NT2/D1 (cell line): Measurements from ENCODE around the gene ABHD12.

Experiments
- DNase-seq: peaks from one replicate; pipeline ENCODE4 v3.0.0-alpha.2; 2011; ENCODE audit warnings: low read depth, low spot score
- H3K27me3 ChIP-seq: 2 replicates; pipeline ENCODE4 v1.6.0; 2011; ENCODE audit warnings: mild to moderate bottlenecking; ENCODE audit not compliant: insufficient read length, insufficient read depth
- H3K36me3 ChIP-seq: 2 replicates; pipeline ENCODE4 v1.6.1; 2011; ENCODE audit warnings: mild to moderate bottlenecking, low read length, mixed read lengths; ENCODE audit not compliant: insufficient read depth, insufficient read length
- H3K4me1 ChIP-seq: 2 replicates; pipeline ENCODE4 v1.5.1; 2011; ENCODE audit not compliant: insufficient read depth, insufficient read length
- H3K4me3 ChIP-seq: 2 replicates; pipeline ENCODE4 v1.5.1; 2011; ENCODE audit warnings: low read depth; ENCODE audit not compliant: insufficient read length
- H3K9ac ChIP-seq: 2 replicates; pipeline ENCODE4 v1.6.0; 2011; ENCODE audit warnings: low read depth; ENCODE audit not compliant: insufficient read length
- H3K9me3 ChIP-seq: 2 replicates; pipeline ENCODE4 v1.5.1; 2011; ENCODE audit warnings: mild to moderate bottlenecking, low read length; ENCODE audit not compliant: insufficient read depth
- SUZ12 ChIP-seq: IDR thresholded peaks from 2 replicates; pipeline ENCODE4 v1.6.1; 2011; ENCODE audit not compliant: insufficient read length, insufficient read depth; ENCODE audit errors: extremely low read depth
- YY1 ChIP-seq: IDR thresholded peaks from 2 replicates; pipeline ENCODE4 v1.6.1; 2011; ENCODE audit not compliant: insufficient read length, insufficient read depth
- ZNF274 ChIP-seq: IDR thresholded peaks from 2 replicates; pipeline ENCODE4 v1.6.1; 2011; ENCODE audit warnings: mild to moderate bottlenecking, low read depth, low read length

Gene ABHD12

DNA sequence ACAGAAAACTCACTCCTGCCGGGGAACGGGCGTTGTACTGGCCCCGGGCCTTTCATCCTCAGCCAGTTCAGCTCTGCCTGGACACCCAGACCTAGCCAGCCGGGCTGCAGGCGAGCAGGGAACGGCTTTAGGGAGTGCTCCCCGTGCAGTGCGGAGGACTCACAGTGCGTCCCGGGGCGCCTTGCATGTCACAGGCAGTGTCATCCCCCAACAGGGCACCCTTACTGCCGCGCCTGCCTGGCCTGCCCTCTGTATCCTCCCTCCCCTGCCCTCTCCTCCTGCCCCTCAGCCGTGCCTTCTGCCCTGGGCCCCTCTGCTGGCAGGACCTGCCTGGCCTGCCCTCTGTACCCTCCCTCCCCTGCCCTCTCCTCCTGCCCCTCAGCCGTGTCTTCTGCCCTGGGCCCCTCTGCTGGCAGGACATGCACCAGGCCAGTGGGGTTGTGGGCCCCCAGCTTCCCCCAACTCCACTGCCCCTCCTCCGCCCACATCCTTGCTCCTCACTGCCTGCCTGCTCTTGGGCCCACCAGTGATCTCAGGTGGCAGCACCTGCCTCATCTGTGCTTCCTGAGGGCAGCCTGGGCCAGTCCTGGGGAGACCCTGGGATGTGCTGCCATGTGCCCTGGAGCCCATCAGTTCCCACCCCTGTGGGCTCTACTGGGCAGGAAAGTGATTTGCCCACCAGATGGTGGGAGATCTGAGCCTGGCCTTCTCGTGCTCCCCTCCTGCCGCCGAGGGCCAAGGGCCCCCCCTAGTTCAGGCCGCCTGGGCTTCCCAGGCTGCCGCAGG lies 99.8 kb downstream of the ABHD12 start:
- Histone ChIP-seq H3K9ac (no peak overlapping the region), H3K4me3 (no peak overlapping the region), H3K4me1 (no peaks in the 10 kb centered on the region), H3K36me3 (peaks cover 94% of the 10 kb centered on the region), H3K9me3 (no peaks in the 10 kb centered on the region), H3K27me3 (no peaks in the 10 kb centered on the region)
- no peak for DNase-seq
- TF ChIP-seq YY1 (no peak), ZNF274 (no peak), SUZ12 (no peak)

DNA sequence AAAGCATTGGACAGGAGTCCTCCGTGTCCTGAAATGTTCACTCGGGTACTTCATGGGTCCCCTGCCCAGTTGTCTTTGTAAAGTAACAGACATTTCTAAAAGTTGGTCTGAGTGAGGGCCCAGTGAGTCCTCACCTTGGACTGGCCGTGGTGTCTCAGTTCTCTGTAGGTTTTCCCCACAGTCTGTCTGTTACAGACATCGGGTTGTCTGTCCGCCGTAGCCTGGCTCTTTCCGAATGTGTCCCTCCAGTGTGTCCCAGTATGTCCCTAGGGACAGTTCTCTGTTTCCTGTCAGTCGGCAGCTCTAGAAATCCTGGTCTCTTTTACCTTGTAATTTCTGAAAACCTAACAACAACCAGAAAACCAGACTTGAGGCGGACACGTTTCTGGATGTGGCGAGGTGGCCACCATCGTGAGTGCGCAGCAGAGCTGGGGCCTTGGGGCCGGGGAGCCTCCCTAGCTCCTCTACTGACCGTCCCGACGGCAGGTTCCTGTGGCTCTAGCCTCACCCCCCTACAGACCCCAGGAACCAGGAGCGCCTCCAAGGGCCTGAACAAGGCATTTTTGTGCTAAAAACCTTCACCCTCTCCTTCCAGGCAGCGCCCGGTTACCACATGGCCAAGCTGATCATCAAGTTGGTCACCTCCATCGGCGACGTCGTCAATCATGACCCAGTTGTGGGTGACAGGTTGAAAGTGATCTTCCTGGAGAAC lies 100.6 kb downstream of the ABHD12 start:
- peaks cover 94% of the 10 kb centered on the region for H3K36me3 ChIP-seq
- no peak for DNase-seq
- TF ChIP-seq ZNF274 (no peak), SUZ12 (no peak), YY1 (no peak)

DNA sequence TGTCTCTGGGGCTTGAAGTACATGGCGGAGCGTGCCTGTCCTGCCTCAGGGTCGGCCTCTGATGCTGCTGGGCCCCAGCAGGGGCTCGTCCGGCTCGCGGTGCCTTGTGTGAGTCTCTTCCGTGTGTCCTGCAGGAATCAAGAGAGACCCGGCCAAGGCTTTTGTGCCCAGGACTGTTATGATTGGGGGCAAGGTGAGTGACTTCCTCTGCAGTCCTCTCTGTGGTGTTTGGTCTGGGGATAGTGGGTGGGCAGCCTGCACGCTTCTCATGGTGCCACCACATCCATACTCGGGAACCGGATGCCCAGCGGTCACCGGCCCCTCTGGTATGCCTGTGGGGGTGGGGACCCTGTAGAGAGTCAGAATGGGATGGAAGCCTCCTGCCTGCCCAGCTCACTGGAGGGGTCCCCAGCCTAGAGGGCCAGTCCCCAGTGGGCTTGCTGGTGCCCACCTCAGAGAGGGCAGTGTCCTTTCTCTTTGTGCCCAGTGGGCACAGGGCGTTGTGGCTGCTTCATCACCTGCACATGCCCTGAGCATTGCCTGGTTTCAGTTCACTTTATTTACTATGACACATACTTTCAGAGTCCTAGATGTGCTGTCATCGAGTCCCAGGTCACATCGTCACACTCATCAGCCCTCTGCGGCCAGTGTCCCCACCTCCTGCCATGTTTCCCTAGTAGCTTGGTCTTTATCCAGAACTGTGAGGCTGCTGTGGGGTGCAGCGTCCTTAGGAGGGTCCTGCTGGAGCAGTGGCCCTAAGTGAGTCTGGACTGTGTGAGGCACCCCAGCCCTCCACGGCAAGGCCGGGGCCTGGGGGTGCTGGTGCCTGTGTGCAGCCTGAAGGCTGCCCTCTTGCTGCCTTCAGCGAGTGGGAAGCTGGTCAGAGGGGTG lies 102.1 kb downstream of the ABHD12 start:
- no peak overlapping the region for H3K4me3 ChIP-seq
- no peak for DNase-seq
- TF ChIP-seq ZNF274 (no peak), SUZ12 (no peak), YY1 (no peak)
- peaks cover 93% of the 10 kb centered on the region for H3K36me3 ChIP-seq
- no peaks in the 10 kb centered on the region for H3K9me3 ChIP-seq
- no peaks in the 10 kb centered on the region for H3K27me3 ChIP-seq
- no peak overlapping the region for H3K9ac ChIP-seq
- H3K4me1 ChIP-seq, result no peaks in the 10 kb centered on the region

More for the DNA sequence above, 100.6 kb downstream of the ABHD12 start:
- Histone ChIP-seq H3K27me3 (no peaks in the 10 kb centered on the region), H3K4me1 (no peaks in the 10 kb centered on the region), H3K9ac (no peak overlapping the region), H3K4me3 (no peak overlapping the region), H3K9me3 (no peaks in the 10 kb centered on the region)

- Histone ChIP-seq H3K9ac (no peak overlapping the region), H3K36me3 (peaks cover 95% of the 10 kb centered on the region)
- no peak for TF ChIP-seq ZNF274
- TF ChIP-seq SUZ12, result no peak
- no peak for TF ChIP-seq YY1
Observed at GRCh38 chr20:25287631-25288290, 102.9 kb downstream of the ABHD12 start.

GRCh38 chr20:25286917-25287316 lies 103.7 kb downstream of the ABHD12 start:
- Histone ChIP-seq H3K9ac (no peak overlapping the region), H3K4me3 (no peak overlapping the region), H3K36me3 (peaks cover 94% of the 10 kb centered on the region), H3K27me3 (no peaks in the 10 kb centered on the region), H3K9me3 (no peaks in the 10 kb centered on the region), H3K4me1 (no peaks in the 10 kb centered on the region)
- TF ChIP-seq SUZ12 (no peak), ZNF274 (no peak), YY1 (no peak)
- no peak for DNase-seq

More at GRCh38 chr20:25287631-25288290, 102.9 kb downstream of the ABHD12 start:
- Histone ChIP-seq H3K4me1 (no peaks in the 10 kb centered on the region), H3K9me3 (no peaks in the 10 kb centered on the region), H3K27me3 (no peaks in the 10 kb centered on the region), H3K4me3 (no peak overlapping the region)
- no peak for DNase-seq

DNA sequence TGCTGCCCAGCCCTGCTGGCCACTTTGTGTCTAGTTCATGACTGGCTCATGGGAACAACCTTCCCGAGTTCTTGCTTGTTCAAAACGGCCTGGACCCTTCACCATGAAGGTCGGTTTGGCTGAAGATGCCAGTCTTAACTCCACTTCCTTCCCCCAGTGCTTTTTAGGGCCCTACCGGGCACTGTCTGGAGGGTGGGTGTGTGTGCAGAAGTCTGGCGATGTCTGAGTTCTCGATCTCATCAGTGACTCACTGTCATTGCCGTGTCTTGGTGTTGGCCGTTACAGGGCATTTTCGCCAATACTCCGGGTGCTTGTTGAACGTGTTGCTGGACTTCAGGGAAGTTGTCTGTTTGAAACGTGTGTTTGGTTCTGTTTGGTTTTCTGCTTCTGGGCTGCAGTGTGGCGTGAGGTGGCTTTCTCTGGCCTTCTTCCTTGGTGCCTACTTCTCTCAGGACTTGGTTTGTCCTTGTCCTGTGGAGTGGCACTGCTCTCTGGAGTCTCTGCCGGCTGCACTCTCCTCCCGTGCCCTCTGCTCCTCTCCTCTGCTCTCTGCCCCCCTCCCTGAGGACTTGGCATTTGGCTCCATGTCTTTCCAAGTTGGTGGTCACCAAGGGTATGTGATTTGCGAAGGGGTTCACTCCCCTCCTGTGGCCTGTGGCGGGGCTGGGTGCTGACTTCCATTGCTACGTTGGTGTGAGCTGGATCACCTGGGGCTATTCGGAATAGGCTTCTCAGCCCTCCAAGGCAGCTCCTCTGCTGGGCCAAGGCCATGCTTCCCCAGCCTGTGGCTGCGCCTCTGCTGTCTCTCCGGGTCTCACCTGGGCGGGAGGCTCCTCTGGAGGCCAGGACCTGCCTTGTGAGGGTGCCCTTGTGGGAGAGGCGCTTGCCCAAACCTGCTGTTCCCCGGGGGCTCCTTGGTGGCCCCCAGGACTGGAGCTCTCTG lies 104.5 kb downstream of the ABHD12 start:
- Histone ChIP-seq H3K4me1 (no peaks in the 10 kb centered on the region), H3K9ac (no peak overlapping the region), H3K36me3 (peaks cover 94% of the 10 kb centered on the region), H3K27me3 (no peaks in the 10 kb centered on the region), H3K4me3 (no peak overlapping the region), H3K9me3 (no peaks in the 10 kb centered on the region)
- DNase-seq, result no peak
- TF ChIP-seq SUZ12 (no peak), ZNF274 (no peak)
